Suprapubic skin (tissue), 3 donors: Measurements from ENCODE around the gene SRRM3.
"Not testable (repeated sequence)": the region's sequence is repeated elsewhere in the genome, so short reads cannot be mapped to it uniquely, and the experiment has no call there.

Source experiments
- POLR2AphosphoS5 ChIP-seq, 3 donors: sonication (generic); formaldehyde crosslinking; IDR thresholded peaks; one replicate each; pipeline ENCODE4 v1.6.1; 2017; ENCODE audit warnings: antibody characterized with exemption in 3 of 3
- TF ChIP-seq, protein P1 (sequence below), 2 donors: fragments of 200-600 bp in 1 of 2; fragments of 450-650 bp in 1 of 2; sonication (generic) in 1 of 2; IDR thresholded peaks; one replicate each; pipeline ENCODE4 v1.5.1; 2016 to 2019; ENCODE audit warnings: antibody characterized with exemption in 2 of 2, mild to moderate bottlenecking in 1 of 2, moderate library complexity in 1 of 2

DNA sequence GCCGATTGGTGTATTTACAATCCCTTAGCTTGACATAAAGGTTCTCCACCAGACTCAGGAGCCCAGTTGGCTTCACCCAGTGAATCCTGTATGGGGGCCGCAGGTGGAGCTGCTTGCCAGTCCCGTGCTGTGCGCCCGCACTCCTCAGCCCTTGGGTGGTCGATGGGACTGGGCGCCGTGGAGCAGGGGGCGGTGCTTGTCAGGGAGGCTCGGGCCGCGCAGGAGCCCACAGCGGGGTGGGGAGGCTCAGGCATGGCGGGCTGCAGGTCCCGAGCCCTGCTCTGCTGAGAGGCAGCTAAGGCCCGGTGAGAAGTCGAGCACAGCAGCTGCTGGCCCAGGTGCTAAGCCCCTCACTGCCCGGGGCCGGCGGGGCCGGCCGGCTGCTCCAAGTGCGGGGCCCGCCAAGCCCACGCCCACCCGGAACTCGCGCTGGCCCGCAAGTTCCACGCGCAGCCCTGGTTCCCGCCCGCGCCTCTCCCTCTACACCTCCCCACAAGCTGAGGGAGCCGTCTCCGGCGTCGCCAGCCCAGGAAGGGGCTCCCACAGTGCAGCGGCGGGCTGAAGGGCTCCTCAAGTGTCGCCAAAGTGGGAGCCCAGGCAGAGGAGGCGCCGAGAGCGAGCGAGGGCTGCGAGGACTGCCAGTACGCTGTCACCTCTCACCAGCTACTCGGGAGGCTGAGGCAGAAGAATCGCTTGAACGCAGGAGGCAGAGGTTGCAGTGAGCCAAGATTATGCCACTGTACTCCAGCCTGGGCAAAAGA, 107.8 kb downstream of the SRRM3 start:
- TF ChIP-seq, protein P1, sequence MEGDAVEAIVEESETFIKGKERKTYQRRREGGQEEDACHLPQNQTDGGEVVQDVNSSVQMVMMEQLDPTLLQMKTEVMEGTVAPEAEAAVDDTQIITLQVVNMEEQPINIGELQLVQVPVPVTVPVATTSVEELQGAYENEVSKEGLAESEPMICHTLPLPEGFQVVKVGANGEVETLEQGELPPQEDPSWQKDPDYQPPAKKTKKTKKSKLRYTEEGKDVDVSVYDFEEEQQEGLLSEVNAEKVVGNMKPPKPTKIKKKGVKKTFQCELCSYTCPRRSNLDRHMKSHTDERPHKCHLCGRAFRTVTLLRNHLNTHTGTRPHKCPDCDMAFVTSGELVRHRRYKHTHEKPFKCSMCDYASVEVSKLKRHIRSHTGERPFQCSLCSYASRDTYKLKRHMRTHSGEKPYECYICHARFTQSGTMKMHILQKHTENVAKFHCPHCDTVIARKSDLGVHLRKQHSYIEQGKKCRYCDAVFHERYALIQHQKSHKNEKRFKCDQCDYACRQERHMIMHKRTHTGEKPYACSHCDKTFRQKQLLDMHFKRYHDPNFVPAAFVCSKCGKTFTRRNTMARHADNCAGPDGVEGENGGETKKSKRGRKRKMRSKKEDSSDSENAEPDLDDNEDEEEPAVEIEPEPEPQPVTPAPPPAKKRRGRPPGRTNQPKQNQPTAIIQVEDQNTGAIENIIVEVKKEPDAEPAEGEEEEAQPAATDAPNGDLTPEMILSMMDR (IDR thresholded peaks at IDR 0.05), result not testable (repeated sequence)
- not testable (repeated sequence) for TF ChIP-seq POLR2AphosphoS5 (IDR thresholded peaks at IDR 0.05)
